Fibroblast of the aortic adventitia (primary cell): Measurements from ENCODE around the gene MCM3. TPM values are rescaled to one million over a fixed set of nuclear protein-coding genes. Genes with fewer than 3 reads are reported as not detected.

Source experiments
- DNase-seq: peaks from one replicate; pipeline ENCODE4 v3.0.0-alpha.2; 2010; ENCODE audit warnings: low read depth
- H3K4me3 ChIP-seq: 2 replicates; pipeline ENCODE4 v1.5.1; 2011; ENCODE audit warnings: low read depth, mild to moderate bottlenecking, control low read depth, low read length, moderate library complexity
- total RNA-seq: library from RNA; depleted of rRNA; stranded (reverse); fragments of >200 nt; gene quantifications from 2 replicates; pipeline ENCODE4 v1.2.3, GENCODE V29; 2012; ENCODE audit warnings: low replicate concordance
- TF ChIP-seq, protein P1 (sequence below): IDR thresholded peaks from 2 replicates; pipeline ENCODE4 v1.5.1; 2011; ENCODE audit warnings: mild to moderate bottlenecking, low read length, control low read depth, inconsistent platforms; ENCODE audit not compliant: insufficient read depth

The MCM3 gene
- total RNA-seq, 1 donor: 85.7 TPM

DNA sequence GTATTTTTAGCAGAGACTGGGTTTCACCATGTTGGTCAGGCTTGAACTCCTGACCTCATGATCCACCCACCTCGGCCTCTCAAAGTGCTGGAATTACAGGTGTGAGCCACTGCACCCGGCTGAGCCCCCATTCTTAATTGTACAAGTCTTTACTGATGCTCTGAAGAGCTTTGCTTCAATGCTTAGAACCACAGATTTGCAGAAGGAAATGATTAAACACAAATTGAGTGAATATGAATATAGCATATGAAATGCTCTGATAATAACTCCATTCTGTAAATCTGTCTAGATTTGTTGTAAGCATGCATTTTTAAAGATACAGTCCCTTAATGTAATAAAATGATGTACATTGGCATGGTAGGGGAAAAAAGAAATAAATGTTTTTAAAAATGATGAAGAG lies 4.3 kb upstream of the MCM3 start:
- DNase-seq: no peak
- TF ChIP-seq, protein P1, sequence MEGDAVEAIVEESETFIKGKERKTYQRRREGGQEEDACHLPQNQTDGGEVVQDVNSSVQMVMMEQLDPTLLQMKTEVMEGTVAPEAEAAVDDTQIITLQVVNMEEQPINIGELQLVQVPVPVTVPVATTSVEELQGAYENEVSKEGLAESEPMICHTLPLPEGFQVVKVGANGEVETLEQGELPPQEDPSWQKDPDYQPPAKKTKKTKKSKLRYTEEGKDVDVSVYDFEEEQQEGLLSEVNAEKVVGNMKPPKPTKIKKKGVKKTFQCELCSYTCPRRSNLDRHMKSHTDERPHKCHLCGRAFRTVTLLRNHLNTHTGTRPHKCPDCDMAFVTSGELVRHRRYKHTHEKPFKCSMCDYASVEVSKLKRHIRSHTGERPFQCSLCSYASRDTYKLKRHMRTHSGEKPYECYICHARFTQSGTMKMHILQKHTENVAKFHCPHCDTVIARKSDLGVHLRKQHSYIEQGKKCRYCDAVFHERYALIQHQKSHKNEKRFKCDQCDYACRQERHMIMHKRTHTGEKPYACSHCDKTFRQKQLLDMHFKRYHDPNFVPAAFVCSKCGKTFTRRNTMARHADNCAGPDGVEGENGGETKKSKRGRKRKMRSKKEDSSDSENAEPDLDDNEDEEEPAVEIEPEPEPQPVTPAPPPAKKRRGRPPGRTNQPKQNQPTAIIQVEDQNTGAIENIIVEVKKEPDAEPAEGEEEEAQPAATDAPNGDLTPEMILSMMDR: no peak
- H3K4me3 ChIP-seq: no peak overlapping the region

DNA sequence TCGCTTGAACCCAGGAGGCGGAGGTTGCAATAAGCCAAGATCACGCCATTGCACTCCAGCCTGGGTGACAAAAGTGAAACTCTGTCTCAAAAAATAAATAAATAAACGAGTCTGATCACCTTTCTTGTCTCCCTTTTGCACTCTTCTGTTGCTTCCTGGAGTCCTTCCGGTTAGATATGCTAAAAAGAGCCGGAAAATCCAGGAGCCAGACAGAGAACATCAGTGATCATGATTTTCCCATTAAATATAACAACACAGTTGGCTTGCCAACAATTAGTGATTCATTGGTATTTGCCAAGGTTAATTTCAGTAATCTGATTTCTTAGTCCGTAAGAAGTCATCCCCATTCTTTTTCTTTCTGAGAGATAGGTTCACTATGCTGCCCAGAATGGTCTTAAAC lies 3.7 kb upstream of the MCM3 start:
- TF ChIP-seq, protein P1: no peak
- H3K4me3 ChIP-seq: no peak overlapping the region
- DNase-seq: no peak

DNA sequence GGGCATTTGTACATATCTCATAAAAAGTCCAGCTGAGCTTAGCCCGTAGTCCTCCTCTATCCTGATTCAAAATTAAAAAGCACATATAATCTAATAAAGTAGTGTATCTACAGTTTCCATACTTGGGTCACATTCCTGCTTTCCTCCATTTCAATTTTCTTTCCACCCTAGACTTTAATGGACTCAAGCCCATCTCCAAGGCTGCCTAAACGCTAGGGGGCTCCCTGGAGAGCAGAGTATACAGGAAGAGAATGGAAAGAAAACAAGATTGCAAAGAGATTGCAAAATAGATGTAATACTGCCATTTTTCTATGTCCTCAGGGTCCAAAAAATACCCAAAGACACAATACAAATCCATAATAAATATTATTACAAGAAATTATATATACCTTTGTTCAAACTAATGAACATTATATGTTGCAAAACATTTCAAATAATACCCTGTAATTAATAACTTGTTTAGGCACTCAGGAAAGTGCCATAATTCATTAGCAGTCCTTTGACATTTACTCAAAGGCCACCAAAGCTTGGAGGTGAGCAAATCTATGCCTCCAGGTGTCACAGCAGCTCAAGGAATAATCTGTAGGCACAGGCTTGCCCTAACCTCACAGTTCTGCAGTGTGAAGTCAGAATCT lies 2.4 kb upstream of the MCM3 start:
- DNase-seq: peak; percentile 84
- H3K4me3 ChIP-seq: no peak overlapping the region
- TF ChIP-seq, protein P1: peak; percentile 91

DNA sequence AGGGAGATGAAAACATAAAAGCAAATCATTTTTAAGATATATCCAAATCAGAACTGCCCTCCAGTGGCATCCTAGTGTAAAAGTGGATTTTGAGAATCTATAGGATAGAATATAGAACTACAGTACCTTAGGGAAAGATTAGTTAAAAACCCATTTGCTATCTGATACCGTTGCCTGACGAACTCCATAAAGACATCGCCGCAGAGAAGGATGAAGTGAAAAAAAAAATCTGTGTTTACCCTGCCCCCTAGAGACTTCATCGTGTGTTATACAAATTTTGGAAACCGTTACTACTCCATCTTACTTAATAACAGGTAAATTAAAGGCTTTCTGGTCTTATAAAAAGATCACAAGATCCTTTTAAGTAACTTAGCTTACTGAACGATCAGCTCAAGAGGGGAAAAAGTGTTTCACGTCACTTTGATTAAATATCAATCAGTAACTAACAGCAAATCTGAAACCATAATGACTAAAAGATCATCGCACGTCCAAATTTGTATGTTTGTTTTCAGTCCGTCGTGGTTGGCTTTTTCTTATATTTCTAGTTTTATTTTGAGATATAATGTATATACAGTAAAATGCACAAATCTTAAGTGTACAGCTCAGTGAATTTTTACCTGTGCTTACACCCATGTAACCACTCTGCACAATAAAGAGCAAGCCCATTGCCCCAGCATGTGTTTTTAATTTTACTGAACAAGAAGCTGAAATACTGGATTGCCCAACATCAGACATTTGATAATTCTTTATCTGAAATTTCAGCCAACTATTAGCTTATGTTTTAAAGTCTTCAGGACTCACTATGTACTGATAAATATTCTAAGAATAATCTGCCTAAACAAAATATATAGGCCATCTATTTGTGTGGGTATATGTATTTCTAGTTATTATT lies 881 bp upstream of the MCM3 start:
- TF ChIP-seq, protein P1: peak; percentile 28
- peak overlapping the region; percentile 62 for H3K4me3 ChIP-seq
- DNase-seq: peak; percentile 74

DNA sequence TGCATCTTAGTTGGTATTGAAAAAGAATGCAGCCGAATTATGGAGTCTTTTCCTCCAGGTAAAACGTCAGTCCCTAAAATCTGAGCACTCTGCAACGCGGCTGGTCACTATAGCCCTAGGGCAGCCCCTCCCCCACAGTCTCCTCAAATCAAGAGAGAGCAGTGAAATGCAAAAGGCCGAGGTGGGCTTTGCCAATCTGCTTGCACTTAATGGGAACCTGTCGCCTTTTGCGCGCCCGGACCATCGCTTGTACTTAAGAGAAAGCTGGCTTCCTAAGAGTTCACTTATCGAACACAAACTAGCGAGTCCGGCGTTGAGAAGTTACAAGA lies 447 bp downstream of the MCM3 start:
- TF ChIP-seq, protein P1: no peak
- no peak for DNase-seq
- peak overlapping the region; percentile 82 for H3K4me3 ChIP-seq

DNA sequence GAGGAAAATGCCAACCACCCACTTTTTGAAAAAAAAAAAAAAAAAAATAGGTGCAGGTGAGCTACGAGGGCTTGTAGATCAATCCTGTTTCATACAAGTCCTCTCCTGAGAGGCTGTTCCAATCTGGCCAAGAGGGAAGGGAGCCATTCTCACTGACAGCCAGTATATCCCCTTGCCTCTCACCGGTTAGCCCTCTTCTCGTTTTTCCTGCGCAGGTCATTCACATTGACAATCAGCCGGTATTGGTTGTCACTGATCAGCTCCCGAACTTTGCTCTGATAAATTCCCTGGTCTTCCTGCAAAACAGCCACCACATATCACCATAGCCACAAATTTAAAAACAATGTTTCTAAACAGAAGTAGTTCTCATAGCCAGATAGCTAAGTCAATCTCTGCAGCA lies 1.4 kb downstream of the MCM3 start:
- H3K4me3 ChIP-seq: peak overlapping the region; percentile 19
- no peak for DNase-seq
- TF ChIP-seq, protein P1: no peak
